Adipose tissue (tissue), 3 donors: ENCODE data around the gene OR6K2. TPM values are rescaled to one million over a fixed set of nuclear protein-coding genes. Genes with fewer than 3 reads are reported as not detected.

ENCODE experiments used
- H3K27ac ChIP-seq: one replicate; pipeline ENCODE4 v1.5.1; 2013; ENCODE audit warnings: low read depth, low read length
- WGBS, 3 donors: extraction: QIAGEN DNeasy Blood & Tissue Kit; methylation state at CpG; one replicate each; pipeline ENCODE4 v1.1.7; 2013; 5-methylcytosine and 5-hydroxymethylcytosine counted together
- polyA plus RNA-seq, 3 donors: library from polyadenylated mRNA; stranded (reverse); fragments of 200-250 nt; gene quantifications; one replicate each; pipeline ENCODE4 v1.2.3, GENCODE V29; 2013
- donor health status: healthy with polysubstance abuse.
- donor health status: Bipolar disorder and iron deficiency.
- donor health status: healthy.

OR6K2 gene
- polyA plus RNA-seq, 3 donors, result not detected

DNA sequence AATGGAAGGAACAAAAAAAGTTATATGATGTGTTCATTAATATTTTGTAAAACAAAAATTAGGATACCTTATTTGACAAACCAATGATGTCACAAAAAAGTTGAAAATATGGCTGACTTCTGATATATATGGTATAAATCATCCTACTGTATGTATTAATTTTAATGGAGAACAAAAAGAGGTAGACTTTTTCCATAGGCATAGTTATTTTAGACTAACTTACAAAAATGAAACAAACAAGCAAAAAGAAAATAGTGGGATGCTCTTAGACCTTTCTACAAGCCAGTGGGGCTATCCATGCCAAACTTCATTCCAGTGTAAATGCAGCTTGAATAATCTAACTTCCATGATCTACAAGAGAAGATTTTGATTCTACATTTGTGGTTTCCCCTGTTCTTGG is 13.4 kb downstream of the OR6K2 start:
- H3K27ac ChIP-seq, result no peak overlapping the region

GRCh38 chr1:158686111-158687009 is 14.1 kb downstream of the OR6K2 start, which contains the start of gene SPTA1:
SPTA1 (minus strand) TSS chr1:158686715; CDS start chr1:158686517, 198 bp downstream.
- 41 to 44% (median 42%) methylated on average over 7 of the region's 7 CpGs for WGBS, 3 donors
- H3K27ac ChIP-seq, result no peak within 1 kb of the TSS

DNA sequence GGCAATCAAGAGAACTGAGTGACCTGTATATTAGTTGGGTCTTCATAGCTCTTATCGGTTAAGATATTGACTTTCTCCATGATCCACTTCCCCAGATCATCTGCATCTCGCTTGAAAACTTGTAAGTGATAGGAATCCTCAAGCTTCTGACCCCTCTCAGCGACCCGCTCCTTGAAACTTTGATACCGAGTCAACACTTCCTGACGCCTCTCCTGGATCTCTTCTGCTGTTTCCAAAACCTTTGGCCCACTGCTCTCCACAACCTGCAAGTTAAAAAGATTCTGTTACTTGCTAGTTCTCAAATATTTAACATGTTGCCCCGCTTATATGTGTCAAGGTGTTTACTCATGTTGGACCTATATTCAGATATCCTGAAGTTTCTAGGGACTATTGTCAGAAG is 15.4 kb downstream of the OR6K2 start:
- H3K27ac ChIP-seq, result no peak overlapping the region
- WGBS, 3 donors, result 61 to 73% (median 68%) methylated on average over 7 of the region's 7 CpGs

- no peak overlapping the region for H3K27ac ChIP-seq
- WGBS, 3 donors, result 81 to 89% (median 88%) methylated on average over 2 of the region's 2 CpGs
These were observed 18.8 kb downstream of the OR6K2 start for GRCh38 chr1:158681606-158682005.

- H3K27ac ChIP-seq, result no peak overlapping the region
- WGBS, 3 donors, result 74 to 100% (median 90%) methylated on average over 1 of the region's 1 CpG
These were observed 21.2 kb downstream of the OR6K2 start for GRCh38 chr1:158679289-158679688.

- WGBS, 3 donors, result 44 to 71% (median 65%) methylated on average over 4 of the region's 4 CpGs
These were observed 24.7 kb downstream of the OR6K2 start for GRCh38 chr1:158675563-158676323.

GRCh38 chr1:158674302-158674701 is 26.1 kb downstream of the OR6K2 start:
- H3K27ac ChIP-seq, result no peak overlapping the region
- WGBS, 3 donors, result 75 to 90% (median 89%) methylated on average over 7 of the region's 7 CpGs

More at GRCh38 chr1:158675563-158676323, 24.7 kb downstream of the OR6K2 start:
- no peak overlapping the region for H3K27ac ChIP-seq

DNA sequence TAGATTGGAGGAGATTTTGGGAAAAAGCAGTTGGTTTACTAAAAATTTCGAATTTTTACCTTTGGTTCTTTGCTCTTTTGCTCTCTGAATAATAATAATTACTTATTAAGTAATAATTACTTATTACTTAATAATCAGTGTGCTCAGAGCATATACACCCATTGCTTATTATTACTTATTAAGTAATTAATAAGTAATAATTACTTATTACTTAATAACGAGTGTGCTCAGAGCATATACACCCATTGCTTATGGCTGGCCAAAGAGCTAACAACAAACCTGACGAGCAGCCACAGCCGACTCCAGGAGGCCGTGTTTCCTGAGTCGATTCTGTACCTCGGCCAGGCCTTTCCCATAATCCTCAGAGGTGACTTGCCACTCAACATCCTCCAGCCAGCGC is 34.4 kb downstream of the OR6K2 start:
- 62 to 87% (median 86%) methylated on average over 8 of the region's 8 CpGs for WGBS, 3 donors

DNA sequence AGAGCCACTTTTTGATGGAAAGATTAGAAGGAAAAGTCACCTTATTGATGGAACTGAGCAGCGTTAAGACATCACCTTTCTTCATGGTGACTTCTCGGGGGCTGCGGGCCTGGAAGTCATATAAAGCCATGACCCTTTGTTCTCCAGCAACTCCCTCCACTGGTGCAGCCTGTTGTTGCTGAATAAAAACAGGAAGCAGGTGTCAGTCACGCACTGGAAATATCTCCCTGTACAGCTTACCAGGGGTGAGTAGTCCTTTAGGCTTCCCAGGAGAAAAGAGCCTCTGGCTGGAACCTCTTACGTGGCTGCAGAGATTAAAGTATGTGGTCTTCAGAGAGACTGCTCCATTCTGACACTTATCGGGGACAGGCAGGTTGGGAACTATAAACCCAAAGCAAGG is 45.9 kb downstream of the OR6K2 start:
- H3K27ac ChIP-seq, result no peak overlapping the region
- WGBS, 3 donors, result 35 to 61% (median 43%) methylated on average over 6 of the region's 6 CpGs

More for the DNA sequence above, 34.4 kb downstream of the OR6K2 start:
- H3K27ac ChIP-seq, result no peak overlapping the region

DNA sequence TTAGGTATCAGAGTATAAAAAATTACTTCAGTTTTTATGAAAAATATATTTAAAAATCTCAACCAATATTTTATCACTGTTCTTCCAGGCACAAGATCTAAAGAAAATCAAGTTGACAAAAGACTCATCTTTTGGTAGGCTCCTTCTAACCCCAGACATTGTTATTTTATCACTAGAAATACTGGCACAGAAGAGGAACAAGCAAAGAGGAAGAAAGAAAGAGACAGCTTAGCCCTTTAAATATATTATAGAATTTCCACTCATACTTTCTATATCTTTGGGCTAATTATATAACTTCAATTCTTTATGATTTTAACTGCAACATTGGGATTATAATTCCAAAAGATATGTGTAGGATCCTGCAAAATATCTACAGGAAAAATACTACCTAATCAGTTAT is 46.4 kb downstream of the OR6K2 start:
- no peak overlapping the region for H3K27ac ChIP-seq

DNA sequence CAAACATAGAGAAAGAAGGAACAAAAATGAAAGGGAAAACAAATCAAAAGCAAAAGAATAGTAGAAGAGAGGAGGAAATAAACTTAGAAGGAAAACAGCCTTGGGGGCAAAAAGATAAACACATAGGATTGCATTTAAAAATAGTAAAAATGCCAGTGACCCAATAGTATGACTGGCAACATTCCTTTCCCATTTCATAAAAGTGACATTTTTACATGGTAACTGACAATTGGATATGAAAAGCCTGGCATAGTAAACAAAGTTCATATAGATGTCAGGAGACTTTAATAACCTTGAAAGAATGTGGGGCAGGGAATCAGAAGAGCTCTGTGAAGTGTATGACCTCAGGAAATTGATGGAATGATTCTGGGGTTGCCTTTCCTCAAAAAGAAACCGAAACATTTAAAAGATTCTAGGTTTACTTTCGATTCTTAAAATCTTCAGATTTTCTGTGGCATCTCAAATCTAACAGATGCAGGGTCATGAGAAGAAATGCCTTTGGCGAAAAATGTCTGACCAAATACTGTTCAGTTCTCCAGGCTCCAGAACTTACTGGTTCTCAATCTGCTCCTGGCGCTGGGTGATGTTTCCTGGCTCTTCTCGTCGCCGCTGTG is 47.6 kb downstream of the OR6K2 start:
- 76 to 89% (median 89%) methylated on average over 7 of the region's 7 CpGs for WGBS, 3 donors
- H3K27ac ChIP-seq, result no peak overlapping the region

Other genes starting within 250 kb of the OR6K2 start
- under 1 TPM in 1 of 3 donors, not detected in 2; 0.34 TPM for gene OR10K1, start 238.8 kb downstream of the OR6K2 start, polyA plus RNA-seq
- not detected for gene OR10R2, start 228.4 kb downstream of the OR6K2 start, polyA plus RNA-seq
- gene OR6Y1, start 146.2 kb downstream of the OR6K2 start, polyA plus RNA-seq, result not detected
- not detected for gene OR6P1, start 130.1 kb downstream of the OR6K2 start, polyA plus RNA-seq
- not detected for gene OR10X1, start 120.8 kb downstream of the OR6K2 start, polyA plus RNA-seq
- gene OR10Z1, start 95.4 kb downstream of the OR6K2 start, polyA plus RNA-seq, result not detected
- under 1 TPM in 1 of 3 donors, not detected in 2; 0.18 TPM for gene SPTA1, start 13.9 kb downstream of the OR6K2 start, polyA plus RNA-seq
- not detected for gene OR6K3, start 20.1 kb upstream of the OR6K2 start, polyA plus RNA-seq
- gene OR6K6, start 54.1 kb upstream of the OR6K2 start, polyA plus RNA-seq, result not detected
- gene OR6N1, start 71.5 kb upstream of the OR6K2 start, polyA plus RNA-seq, result not detected
- gene OR6N2, start 80.6 kb upstream of the OR6K2 start, polyA plus RNA-seq, result not detected
- gene MNDA, start 130.7 kb upstream of the OR6K2 start, polyA plus RNA-seq, result 10 to 100 TPM in 2 of 3 donors, 1 to 10 TPM in 1; 1.1 to 30.1 (median 22.5) TPM
- gene PYHIN1, start 230.9 kb upstream of the OR6K2 start, polyA plus RNA-seq, result under 1 TPM; 0.08 to 0.67 (median 0.40) TPM